GM12878 (cell line): ENCODE measurements around the gene ATP6V0A1. TPM values are rescaled to one million over a fixed set of nuclear protein-coding genes. Genes with fewer than 3 reads are reported as not detected.

Source experiments
- ATAC-seq: fragments of 200-7000 bp; cut with Tn5 transposase; 3 replicates; pipeline ENCODE4 v1.9.1; 2020; ENCODE audit warnings: mild to moderate bottlenecking, moderate library complexity
- BruUV-seq: library from RNA; stranded (reverse); fragments of 400-500 nt; replicated peaks from 2 replicates; lab custom pipeline; 2021; lab: Mats Ljungman, UMichigan
- CTCF ChIA-PET: fragments of 300-600 bp; sonication (Branson Sonifier 250); formaldehyde crosslinking; extraction: SDS; loops from one replicate; lab custom pipeline; 2021; ENCODE audit warnings: inconsistent platforms; lab: Yijun Ruan, JAX
- POLR2A ChIA-PET: fragments of 350-600 bp; formaldehyde crosslinking; extraction: SDS; loops from one replicate; lab custom pipeline; 2021; ENCODE audit warnings: inconsistent platforms; lab: Charles Lee
- RAD21 ChIA-PET: fragments of 300-600 bp; sonication (Branson Sonifier 250); formaldehyde crosslinking; loops from one replicate; lab custom pipeline; 2023; ENCODE audit warnings: antibody characterized with exemption; ENCODE audit not compliant: unreplicated experiment; lab: Charles Lee
- SMC1A ChIA-PET: fragments of 300-600 bp; sonication (Branson Sonifier 250); formaldehyde crosslinking; loops from one replicate; lab custom pipeline; 2023; ENCODE audit not compliant: unreplicated experiment, uncharacterized antibody; lab: Charles Lee
- DNase-seq: peaks from one replicate; pipeline ENCODE4 v3.0.0-alpha.2; 2011; ENCODE audit warnings: low read depth, low spot score
- FAIRE-seq: peaks from 3 replicates; lab custom pipeline; 2011; peaks lifted over from hg19 to GRCh38; lab: Jason Lieb, UNC
- H2AFZ ChIP-seq: 2 replicates; pipeline ENCODE4 v1.6.0; 2011; ENCODE audit warnings: low read depth, low read length, control low read depth; ENCODE audit not compliant: control insufficient read depth
- H3K27ac ChIP-seq: 2 replicates; pipeline ENCODE4 v1.5.1; 2011; ENCODE audit warnings: control low read depth; ENCODE audit not compliant: control insufficient read depth, insufficient read depth
- H3K27me3 ChIP-seq, 2 experiments: replicated peaks in 1 of 2; 2 replicates each; pipeline versions ENCODE4 v1.6.0 to v1.6.1; 2011; ENCODE audit warnings: low read length in 1 of 2; ENCODE audit not compliant: control insufficient read depth in 2 of 2, insufficient read depth in 2 of 2
- H3K36me3 ChIP-seq, 2 experiments: 2 replicates each; pipeline ENCODE4 v1.5.1; 2011; ENCODE audit warnings: low read length in 1 of 2; ENCODE audit not compliant: control insufficient read depth in 2 of 2, insufficient read depth in 2 of 2
- H3K4me1 ChIP-seq: 2 replicates; pipeline ENCODE4 v1.6.1; 2011; ENCODE audit warnings: mild to moderate bottlenecking, low read length, moderate library complexity, mixed read lengths; ENCODE audit not compliant: control insufficient read depth, insufficient read depth
- H3K4me2 ChIP-seq: 2 replicates; pipeline ENCODE4 v1.6.0; 2011; ENCODE audit warnings: control low read depth; ENCODE audit not compliant: control insufficient read depth, insufficient read depth
- H3K4me3 ChIP-seq: fragments of 200-600 bp; sonication (generic); 2 replicates; pipeline ENCODE4 v1.5.1; 2016
- H3K79me2 ChIP-seq: 2 replicates; pipeline ENCODE4 v1.6.0; 2011; ENCODE audit warnings: low read length; ENCODE audit not compliant: control insufficient read depth, insufficient read depth
- H3K9ac ChIP-seq: 2 replicates; pipeline ENCODE4 v1.8.0; 2011; ENCODE audit warnings: low read length, control low read depth, mixed read lengths; ENCODE audit not compliant: control insufficient read depth, insufficient read depth
- H3K9me3 ChIP-seq: replicated peaks from 3 replicates; pipeline ENCODE4 v1.5.1; 2011; ENCODE audit warnings: mild to moderate bottlenecking, low read length; ENCODE audit not compliant: control insufficient read depth, insufficient read depth
- H4K20me1 ChIP-seq: 2 replicates; pipeline ENCODE4 v1.6.0; 2011; ENCODE audit not compliant: control insufficient read depth, insufficient read depth
- BMI1 ChIP-seq: fragments of 450-650 bp; IDR thresholded peaks from 2 replicates; pipeline ENCODE4 v1.6.1; 2016; ENCODE audit warnings: mild to moderate bottlenecking, moderate library complexity, borderline replicate concordance
- BRCA1 ChIP-seq: IDR thresholded peaks from 2 replicates; pipeline ENCODE4 v1.6.1; 2011; ENCODE audit warnings: low read depth, low read length, improper control_type of control experiment
- CBX3 ChIP-seq: fragments of 200-600 bp; sonication (generic); IDR thresholded peaks from 2 replicates; pipeline ENCODE4 v1.6.1; 2016; ENCODE audit warnings: low read depth, borderline replicate concordance
- EED ChIP-seq: sonication (generic); IDR thresholded peaks from 2 replicates; pipeline ENCODE4 v1.6.1; 2016; ENCODE audit warnings: antibody characterized with exemption, low read depth
- EGR1 ChIP-seq, 2 experiments: IDR thresholded peaks; 1 replicate in 1 of 2; 2 replicates in 1 of 2; pipeline ENCODE4 v1.6.1; 2011 to 2012; ENCODE audit warnings: low read depth in 2 of 2, low read length in 2 of 2, borderline replicate concordance in 1 of 2, mild to moderate bottlenecking in 1 of 2, moderate library complexity in 1 of 2
- FOXK2 ChIP-seq: fragments of 450-650 bp; IDR thresholded peaks from 2 replicates; pipeline ENCODE4 v1.6.1; 2017; ENCODE audit warnings: mild to moderate bottlenecking, moderate library complexity
- GATAD2B ChIP-seq: fragments of 450-650 bp; conservative IDR thresholded peaks from 2 replicates; pipeline ENCODE4 v1.6.1; 2017; ENCODE audit warnings: low read depth, mild to moderate bottlenecking, moderate library complexity
- KAT2A ChIP-seq: conservative IDR thresholded peaks from 2 replicates; pipeline ENCODE4 v1.6.1; 2011; ENCODE audit warnings: low read depth, low read length; ENCODE audit not compliant: control insufficient read depth
- KLF5 ChIP-seq: fragments of 450-650 bp; IDR thresholded peaks from 2 replicates; pipeline ENCODE4 v1.6.1; 2014; ENCODE audit warnings: mild to moderate bottlenecking; ENCODE audit not compliant: partially characterized antibody
- LARP7 ChIP-seq: fragments of 450-650 bp; IDR thresholded peaks from 2 replicates; pipeline ENCODE4 v1.6.1; 2017; ENCODE audit warnings: mild to moderate bottlenecking
- NFYB ChIP-seq: IDR thresholded peaks from 2 replicates; pipeline ENCODE4 v1.6.1; 2011; ENCODE audit warnings: low read depth, mild to moderate bottlenecking, low read length, improper control_type of control experiment, moderate library complexity; ENCODE audit not compliant: insufficient read depth
- NRF1 ChIP-seq: conservative IDR thresholded peaks from 2 replicates; pipeline ENCODE4 v1.6.1; 2011; ENCODE audit warnings: mild to moderate bottlenecking, low read depth, low read length, improper control_type of control experiment
- RBBP5 ChIP-seq: fragments of 200-600 bp; sonication (generic); conservative IDR thresholded peaks from 2 replicates; pipeline ENCODE4 v1.6.1; 2016
- YBX1 ChIP-seq: fragments of 450-650 bp; IDR thresholded peaks from 2 replicates; pipeline ENCODE4 v1.6.1; 2016; ENCODE audit warnings: antibody characterized with exemption
- YY1 ChIP-seq: IDR thresholded peaks from 2 replicates; pipeline ENCODE4 v1.6.1; 2011; ENCODE audit warnings: low read depth, mild to moderate bottlenecking, low read length
- ZSCAN29 ChIP-seq: fragments of 450-650 bp; IDR thresholded peaks from 2 replicates; pipeline ENCODE4 v1.6.1; 2017; ENCODE audit warnings: mild to moderate bottlenecking, moderate library complexity
- WGBS: methylation state at CpG from one replicate; pipeline ENCODE4 v1.1.6; 2016; ENCODE audit warnings: low lambda C conversion rate; ENCODE audit not compliant: insufficient replicate concordance, insufficient coverage; ENCODE audit errors: missing lambda C conversion rate; 5-methylcytosine and 5-hydroxymethylcytosine counted together
- in situ Hi-C: fragments of 300-500 bp; cut with MboI; formaldehyde crosslinking; loops from 9 replicates; pipeline ENCODE4 v1.14.3; 2018; ENCODE audit warnings: mixed read lengths
- intact Hi-C: fragments of 100-400 bp; cut with micrococcal nuclease; formaldehyde crosslinking; loops from one replicate; pipeline ENCODE4 v1.14.2; 2022; ENCODE audit not compliant: unreplicated experiment
- polyA plus RNA-seq, 11 experiments: library from polyadenylated mRNA; depleted of rRNA in 4 of 11; unstranded in 6 of 11; stranded (reverse) in 5 of 11; fragments of >200 nt; fragmentation: Nextera tagmentation in 4 of 11; fragmentation: Illumina TruSeq in 1 of 11; extraction: Ambion mirVana in 4 of 11; extraction: Trizol in 1 of 11; gene quantifications; 1 replicate in 1 of 11; 2 replicates in 10 of 11; pipeline versions ENCODE4 v1.2.1 to v1.2.3, GENCODE V29; 2011 to 2016; ENCODE audit warnings: inconsistent platforms in 2 of 11, missing spikeins in 2 of 11, low read depth in 1 of 11
- total RNA-seq, 4 experiments: library from RNA; depleted of rRNA in 3 of 4; stranded (reverse); fragments of >200 nt in 3 of 4; fragmentation: Illumina TruSeq in 1 of 4; extraction: Trizol in 1 of 4; gene quantifications; 2 replicates each; pipeline versions ENCODE4 v1.2.1 to v1.2.3, GENCODE V29; 2013 to 2021
- TF ChIP-seq, protein P1 (sequence below): fragments of 450-650 bp; formaldehyde crosslinking; IDR thresholded peaks from 2 replicates; pipeline ENCODE4 v1.5.0; 2022; ENCODE audit warnings: mild to moderate bottlenecking, missing genetic modification characterization
- TF ChIP-seq, protein P2 (sequence below): IDR thresholded peaks from 2 replicates; pipeline ENCODE4 v1.6.1; 2011; ENCODE audit warnings: low read depth, low read length, improper control_type of control experiment, borderline replicate concordance
- TF ChIP-seq, protein P3 (sequence below): IDR thresholded peaks from 2 replicates; pipeline ENCODE4 v1.6.1; 2012; ENCODE audit warnings: low read depth, low read length, improper control_type of control experiment

ATP6V0A1 gene
- total and polyA plus RNA-seq, 10 of the 15 experiments (the other 5 are each of a cell fraction or from before 2014, with no cell fraction given), result 3.0 to 76.6 (median 30.9) TPM

DNA sequence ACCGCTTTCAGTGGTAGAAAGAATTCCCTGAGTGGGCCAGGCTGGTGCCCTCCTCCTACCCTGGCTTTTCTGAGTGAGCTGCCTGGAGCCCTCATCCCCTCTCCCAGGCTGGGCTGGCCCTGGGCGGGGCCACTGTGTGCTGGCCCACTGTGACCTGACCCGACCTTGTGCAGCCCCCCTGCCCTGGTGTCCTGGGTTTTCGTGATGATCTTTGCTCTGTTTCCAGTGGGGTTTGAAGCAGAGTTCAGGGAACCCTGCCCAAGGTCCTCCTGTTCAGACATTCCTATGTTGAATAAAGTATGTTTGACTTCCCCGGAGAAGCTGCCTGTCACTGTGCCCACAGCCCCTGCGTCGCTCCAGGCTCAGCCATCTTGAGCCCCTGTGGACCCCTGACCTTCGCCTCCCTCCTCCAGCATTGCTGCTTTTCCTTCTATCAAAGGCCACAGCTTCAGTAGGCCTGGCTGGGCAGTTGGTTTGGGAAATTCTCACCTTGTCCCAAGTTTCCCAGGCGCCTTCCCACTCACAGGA is 63.6 kb downstream of the ATP6V0A1 start (continued):
- TF ChIP-seq, protein P1, sequence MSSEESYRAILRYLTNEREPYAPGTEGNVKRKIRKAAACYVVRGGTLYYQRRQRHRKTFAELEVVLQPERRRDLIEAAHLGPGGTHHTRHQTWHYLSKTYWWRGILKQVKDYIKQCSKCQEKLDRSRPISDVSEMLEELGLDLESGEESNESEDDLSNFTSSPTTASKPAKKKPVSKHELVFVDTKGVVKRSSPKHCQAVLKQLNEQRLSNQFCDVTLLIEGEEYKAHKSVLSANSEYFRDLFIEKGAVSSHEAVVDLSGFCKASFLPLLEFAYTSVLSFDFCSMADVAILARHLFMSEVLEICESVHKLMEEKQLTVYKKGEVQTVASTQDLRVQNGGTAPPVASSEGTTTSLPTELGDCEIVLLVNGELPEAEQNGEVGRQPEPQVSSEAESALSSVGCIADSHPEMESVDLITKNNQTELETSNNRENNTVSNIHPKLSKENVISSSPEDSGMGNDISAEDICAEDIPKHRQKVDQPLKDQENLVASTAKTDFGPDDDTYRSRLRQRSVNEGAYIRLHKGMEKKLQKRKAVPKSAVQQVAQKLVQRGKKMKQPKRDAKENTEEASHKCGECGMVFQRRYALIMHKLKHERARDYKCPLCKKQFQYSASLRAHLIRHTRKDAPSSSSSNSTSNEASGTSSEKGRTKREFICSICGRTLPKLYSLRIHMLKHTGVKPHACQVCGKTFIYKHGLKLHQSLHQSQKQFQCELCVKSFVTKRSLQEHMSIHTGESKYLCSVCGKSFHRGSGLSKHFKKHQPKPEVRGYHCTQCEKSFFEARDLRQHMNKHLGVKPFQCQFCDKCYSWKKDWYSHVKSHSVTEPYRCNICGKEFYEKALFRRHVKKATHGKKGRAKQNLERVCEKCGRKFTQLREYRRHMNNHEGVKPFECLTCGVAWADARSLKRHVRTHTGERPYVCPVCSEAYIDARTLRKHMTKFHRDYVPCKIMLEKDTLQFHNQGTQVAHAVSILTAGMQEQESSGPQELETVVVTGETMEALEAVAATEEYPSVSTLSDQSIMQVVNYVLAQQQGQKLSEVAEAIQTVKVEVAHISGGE, result no peak
- TF ChIP-seq, protein P2, sequence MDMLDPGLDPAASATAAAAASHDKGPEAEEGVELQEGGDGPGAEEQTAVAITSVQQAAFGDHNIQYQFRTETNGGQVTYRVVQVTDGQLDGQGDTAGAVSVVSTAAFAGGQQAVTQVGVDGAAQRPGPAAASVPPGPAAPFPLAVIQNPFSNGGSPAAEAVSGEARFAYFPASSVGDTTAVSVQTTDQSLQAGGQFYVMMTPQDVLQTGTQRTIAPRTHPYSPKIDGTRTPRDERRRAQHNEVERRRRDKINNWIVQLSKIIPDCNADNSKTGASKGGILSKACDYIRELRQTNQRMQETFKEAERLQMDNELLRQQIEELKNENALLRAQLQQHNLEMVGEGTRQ, result no peak

DNA sequence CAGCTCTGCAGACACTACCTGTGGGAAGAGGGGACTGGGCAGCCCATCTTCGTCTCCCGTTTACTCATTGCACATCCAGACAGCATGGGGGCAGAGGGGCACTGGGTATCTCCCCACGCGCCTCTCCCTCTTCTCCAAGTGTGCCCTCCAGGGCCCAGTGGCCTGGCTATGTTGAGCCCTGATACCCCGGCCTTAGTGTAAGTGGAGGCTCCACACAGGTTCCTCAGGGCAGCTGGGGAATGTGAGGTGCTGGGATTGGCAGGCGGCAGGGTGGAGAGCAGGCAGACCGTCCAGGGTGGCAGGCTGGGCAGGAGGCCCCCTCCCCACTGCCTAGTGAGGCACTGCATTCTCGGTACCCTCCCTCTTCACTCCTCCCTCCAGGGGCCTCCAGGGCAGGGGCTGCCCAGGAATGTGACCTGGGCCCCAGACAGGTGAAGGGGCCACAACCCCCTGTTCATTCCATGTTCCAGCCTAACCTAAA is 64.2 kb downstream of the ATP6V0A1 start:
- Histone ChIP-seq H3K4me2 (no peak overlapping the region), H3K9me3 (no peaks in the 10 kb centered on the region), H3K9ac (no peak overlapping the region), H2AFZ (no peak overlapping the region), H3K4me3 (no peak overlapping the region), H3K4me1 (peaks cover 5% of the 10 kb centered on the region; the same call in 1 of the 2 replicates), H3K27me3 (no peaks in the 10 kb centered on the region), H3K79me2 (no peaks in the 10 kb centered on the region), H3K27ac (no peak overlapping the region), H3K36me3 (peaks cover 4 to 5% of the 10 kb centered on the region in 2 experiments; a peak in 3 of 4 replicates), H4K20me1 (no peaks in the 10 kb centered on the region; the same call in 1 of the 2 replicates)
- ChIA-PET POLR2A (no interaction called here), SMC1A (interaction anchor here (0.6 kb wide), 2 partner anchors 235 to 1141 kb away, joined by 3 read pairs; no protein-coding TSS in a partner anchor), CTCF (interaction anchor here (1.4 kb wide), 1 partner anchor 119 kb away, joined by 4 read pairs; no protein-coding TSS in a partner anchor), RAD21 (no interaction called here)
- intact Hi-C loops (no loop called here), in situ Hi-C loops (loop anchor here (5.0 kb wide), 1 partner anchor 91 kb away; no protein-coding TSS in a partner anchor)
- DNase-seq (no peak), FAIRE-seq (no peak), ATAC-seq (no peak)
- WGBS, result 95% methylated on average over 8 of the region's 8 CpGs
- no TSS peak for BruUV-seq
- TF ChIP-seq YY1 (no peak), GATAD2B (no peak), RBBP5 (no peak), FOXK2 (no peak), ZSCAN29 (no peak), KLF5 (no peak), CBX3 (no peak), NFYB (no peak), EED (no peak), KAT2A (no peak), YBX1 (no peak), BMI1 (no peak), NRF1 (no peak), EGR1 (IDR thresholded peaks at IDR 0.05; ENCODE audit: borderline replicate concordance in 1 of 2, low read depth in 2 of 2, low read length in 2 of 2) (no peak), BRCA1 (no peak), LARP7 (no peak)
- TF ChIP-seq, protein P3, sequence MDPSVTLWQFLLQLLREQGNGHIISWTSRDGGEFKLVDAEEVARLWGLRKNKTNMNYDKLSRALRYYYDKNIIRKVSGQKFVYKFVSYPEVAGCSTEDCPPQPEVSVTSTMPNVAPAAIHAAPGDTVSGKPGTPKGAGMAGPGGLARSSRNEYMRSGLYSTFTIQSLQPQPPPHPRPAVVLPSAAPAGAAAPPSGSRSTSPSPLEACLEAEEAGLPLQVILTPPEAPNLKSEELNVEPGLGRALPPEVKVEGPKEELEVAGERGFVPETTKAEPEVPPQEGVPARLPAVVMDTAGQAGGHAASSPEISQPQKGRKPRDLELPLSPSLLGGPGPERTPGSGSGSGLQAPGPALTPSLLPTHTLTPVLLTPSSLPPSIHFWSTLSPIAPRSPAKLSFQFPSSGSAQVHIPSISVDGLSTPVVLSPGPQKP, result no peak
